ENCODE results near the gene NAA35.

DNA sequence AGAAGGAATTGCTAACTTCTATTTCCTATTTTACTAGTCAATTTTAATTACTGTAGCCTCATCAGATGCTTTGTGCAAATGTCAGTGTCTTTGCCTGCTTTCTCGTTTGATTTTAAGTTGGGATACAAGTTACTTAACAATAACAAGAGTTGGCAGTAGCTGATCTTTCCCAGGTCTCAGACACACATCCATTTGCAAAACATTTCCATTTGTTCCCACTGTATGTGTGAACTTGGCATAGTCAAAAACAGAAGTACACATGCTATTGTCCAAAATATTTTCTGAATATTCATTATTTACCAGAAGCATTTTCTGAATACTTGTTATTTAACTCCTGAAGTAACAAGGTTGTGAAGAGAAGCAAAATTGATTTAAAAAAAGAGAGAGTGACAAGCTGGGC, 35.0 kb upstream of the NAA35 start:
- TF ChIP-seq CTCF (IDR thresholded peaks at IDR 0.05; ENCODE audit: extremely low read depth in 1 of 2, insufficient read depth in 1 of 2, low read depth in 1 of 2, low read length in 2 of 2) = no peak
- TF ChIP-seq POLR2AphosphoS5 (IDR thresholded peaks at IDR 0.05; ENCODE audit: insufficient read depth, low read depth, low read length) = no peak
